ENCODE measurements around the gene NRTN.
"Not testable (repeated sequence)": the region's sequence is repeated elsewhere in the genome, so short reads cannot be mapped to it uniquely, and the experiment has no call there.

The NRTN gene

DNA sequence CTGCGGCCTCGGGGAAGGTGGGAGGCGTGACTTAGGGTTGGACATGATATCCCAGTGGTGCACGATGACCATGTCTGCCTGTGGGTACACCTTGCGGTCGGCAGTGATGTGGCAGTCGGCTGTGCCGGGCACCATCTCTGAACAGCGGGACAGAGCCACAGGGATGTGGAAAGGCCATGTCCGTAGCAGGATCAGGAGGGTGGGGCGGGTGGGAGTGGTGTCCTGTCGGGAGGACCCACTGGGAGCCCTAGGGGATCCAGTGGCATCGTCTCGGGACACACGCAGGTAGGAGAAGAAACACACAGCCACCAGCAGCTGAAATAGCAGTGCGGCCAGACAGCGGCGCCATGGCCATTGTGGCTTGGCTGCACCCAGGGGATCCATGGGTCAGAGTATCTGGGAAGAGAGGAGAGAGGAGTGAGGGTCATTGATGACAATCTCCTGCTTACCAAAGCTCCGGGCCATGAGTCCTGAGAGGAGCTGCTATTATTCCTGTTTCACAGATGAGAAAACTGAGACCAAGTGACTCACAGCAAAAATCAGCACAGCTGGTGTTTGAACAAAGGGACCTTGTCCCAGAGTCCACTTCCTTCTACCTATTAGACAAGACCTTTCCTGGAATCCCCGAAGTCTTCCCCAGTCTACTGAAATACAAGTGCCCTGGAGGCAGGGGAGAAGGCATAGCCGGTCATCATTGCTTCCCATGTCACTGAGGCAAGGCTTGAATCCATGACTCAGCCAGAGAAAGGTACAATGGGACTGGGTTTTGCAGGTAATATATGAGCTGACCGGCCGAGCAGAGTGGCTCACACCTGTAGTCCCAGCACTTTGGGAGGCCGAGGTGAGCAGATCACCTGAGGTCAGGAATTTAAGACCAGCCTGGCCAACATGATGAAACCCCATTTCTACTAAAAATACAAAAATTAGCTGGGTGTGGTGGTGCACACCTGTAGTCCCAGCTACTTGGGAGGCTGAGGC is 39.9 kb downstream of the NRTN start:
- H3K9ac ChIP-seq (ENCODE audit: low read depth, low read length) = no peak overlapping the region
- no peak overlapping the region for H3K4me2 ChIP-seq (ENCODE audit: low read length)
- no peak overlapping the region for H3K4me3 ChIP-seq (ENCODE audit: low read length)
- peaks cover 10% of the 10 kb centered on the region for H3K27me3 ChIP-seq (ENCODE audit: control insufficient read depth, insufficient read depth, low read length)
- no peaks in the 10 kb centered on the region for H3K36me3 ChIP-seq (ENCODE audit: insufficient read depth, low read length)
- H3K9me3 ChIP-seq (replicated peaks; ENCODE audit: low read length) = no peaks in the 10 kb centered on the region
- H3K4me1 ChIP-seq (ENCODE audit: control insufficient read depth, insufficient read depth, low read length) = no peaks in the 10 kb centered on the region

DNA sequence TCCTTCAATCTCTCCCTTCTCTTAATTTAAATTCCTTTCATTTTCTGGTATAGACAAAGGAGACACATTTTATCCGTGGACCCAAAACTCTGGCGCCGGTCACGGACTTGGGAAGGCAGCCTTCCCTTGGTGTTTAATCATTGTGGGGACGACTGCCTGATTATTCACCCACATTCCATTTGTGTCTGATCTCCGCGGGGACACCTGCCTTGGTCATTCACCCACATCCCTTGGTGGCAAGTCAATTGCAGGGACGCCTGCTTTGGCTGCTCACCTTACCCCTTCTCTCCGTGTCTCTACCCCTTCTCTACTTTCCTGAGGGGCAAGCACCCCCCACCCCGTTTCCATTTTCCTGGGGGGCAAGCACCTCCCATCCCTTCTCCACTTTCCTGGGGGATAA is 43.0 kb downstream of the NRTN start:
- H3K9me3 ChIP-seq (replicated peaks; ENCODE audit: low read length); H3K9ac ChIP-seq (ENCODE audit: low read depth, low read length); H3K4me3 ChIP-seq (ENCODE audit: low read length); H3K4me1 ChIP-seq (ENCODE audit: control insufficient read depth, insufficient read depth, low read length); H3K36me3 ChIP-seq (ENCODE audit: insufficient read depth, low read length); H3K4me2 ChIP-seq (ENCODE audit: low read length): not testable (repeated sequence)
- peaks cover 19% of the 10 kb centered on the region for H3K27me3 ChIP-seq (ENCODE audit: control insufficient read depth, insufficient read depth, low read length)

DNA sequence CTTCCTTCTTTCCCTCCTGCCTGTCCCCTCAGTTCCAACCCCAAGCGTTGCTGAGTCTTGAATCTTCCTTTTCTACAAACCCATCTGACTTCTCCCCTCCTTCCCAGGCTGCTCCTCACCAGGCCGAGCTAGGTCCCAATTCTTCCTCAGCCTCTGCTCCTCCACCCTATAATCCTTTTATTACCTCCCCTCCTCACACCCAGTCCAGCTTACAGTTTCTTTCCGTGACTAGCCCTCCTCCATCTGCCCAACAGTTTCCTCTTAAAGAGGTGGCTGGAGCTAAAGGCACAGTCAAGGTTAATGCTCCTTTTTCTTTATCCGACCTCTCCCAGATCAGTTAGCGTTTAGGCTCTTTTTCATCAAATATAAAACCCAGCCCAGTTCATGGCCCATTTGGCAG is 43.8 kb downstream of the NRTN start:
- H3K9ac ChIP-seq (ENCODE audit: low read depth, low read length); H3K36me3 ChIP-seq (ENCODE audit: insufficient read depth, low read length); H3K4me2 ChIP-seq (ENCODE audit: low read length); H3K4me1 ChIP-seq (ENCODE audit: control insufficient read depth, insufficient read depth, low read length); H3K4me3 ChIP-seq (ENCODE audit: low read length); H3K9me3 ChIP-seq (replicated peaks; ENCODE audit: low read length): not testable (repeated sequence)
- peaks cover 20% of the 10 kb centered on the region for H3K27me3 ChIP-seq (ENCODE audit: control insufficient read depth, insufficient read depth, low read length)

DNA sequence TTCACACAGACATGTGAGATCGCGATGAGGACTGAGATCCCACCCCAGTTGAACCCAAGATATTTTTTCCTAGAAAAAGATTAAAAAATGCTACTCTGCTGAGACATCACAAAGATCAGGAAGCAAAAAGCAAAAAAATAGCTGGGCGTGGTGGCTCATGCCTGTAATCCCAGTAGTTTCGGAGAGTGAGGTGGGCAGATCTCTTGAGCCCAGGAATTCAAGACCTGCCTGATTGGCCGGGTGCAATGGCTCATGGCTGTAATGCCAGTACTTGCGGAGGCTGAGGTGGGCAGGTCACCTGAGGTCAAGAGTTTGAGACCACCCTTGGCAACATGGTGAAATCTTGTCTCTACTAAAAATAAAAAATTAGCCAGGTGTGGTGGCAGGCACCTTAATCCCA is 45.3 kb downstream of the NRTN start:
- no peak overlapping the region for H3K4me3 ChIP-seq (ENCODE audit: low read length)
- H3K4me1 ChIP-seq (ENCODE audit: control insufficient read depth, insufficient read depth, low read length) = peaks cover 7% of the 10 kb centered on the region

DNA sequence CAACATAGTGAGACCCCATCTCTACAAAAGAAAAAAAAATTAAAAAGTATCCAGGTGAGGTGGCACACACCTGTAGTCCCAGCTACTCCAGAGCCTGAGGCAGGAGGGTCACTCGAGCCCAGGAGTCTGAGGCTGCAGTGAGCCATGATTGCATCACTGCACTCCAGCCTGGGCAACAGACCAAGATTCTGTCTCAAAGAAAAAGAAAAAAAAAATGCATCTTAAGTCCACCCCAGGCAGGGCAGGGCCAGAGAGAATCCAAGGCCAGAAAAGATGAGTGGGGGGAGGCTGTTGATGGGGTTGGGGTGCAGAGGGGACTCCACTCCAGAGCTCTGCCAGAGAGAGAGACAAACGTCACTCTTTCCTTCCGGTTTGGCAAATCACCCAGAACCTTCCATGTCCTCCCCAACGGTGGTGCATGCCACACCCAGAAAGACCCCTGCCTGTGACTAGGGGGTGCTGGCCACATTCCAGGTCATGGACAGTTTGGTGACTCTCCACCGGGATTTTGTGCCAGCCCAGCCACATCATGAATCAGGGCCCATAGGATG is 46.0 kb downstream of the NRTN start:
- Histone ChIP-seq H3K4me2 (ENCODE audit: low read length) (no peak overlapping the region), H3K36me3 (ENCODE audit: insufficient read depth, low read length) (no peaks in the 10 kb centered on the region), H3K27me3 (ENCODE audit: control insufficient read depth, insufficient read depth, low read length) (peaks cover 39% of the 10 kb centered on the region), H3K9ac (ENCODE audit: low read depth, low read length) (no peak overlapping the region), H3K9me3 (replicated peaks; ENCODE audit: low read length) (no peaks in the 10 kb centered on the region), H3K4me3 (ENCODE audit: low read length) (no peak overlapping the region), H3K4me1 (ENCODE audit: control insufficient read depth, insufficient read depth, low read length) (peaks cover 7% of the 10 kb centered on the region)

More for the DNA sequence above, 45.3 kb downstream of the NRTN start:
- Histone ChIP-seq H3K9me3 (replicated peaks; ENCODE audit: low read length) (no peaks in the 10 kb centered on the region), H3K36me3 (ENCODE audit: insufficient read depth, low read length) (no peaks in the 10 kb centered on the region), H3K9ac (ENCODE audit: low read depth, low read length) (no peak overlapping the region), H3K4me2 (ENCODE audit: low read length) (no peak overlapping the region), H3K27me3 (ENCODE audit: control insufficient read depth, insufficient read depth, low read length) (peaks cover 33% of the 10 kb centered on the region)

DNA sequence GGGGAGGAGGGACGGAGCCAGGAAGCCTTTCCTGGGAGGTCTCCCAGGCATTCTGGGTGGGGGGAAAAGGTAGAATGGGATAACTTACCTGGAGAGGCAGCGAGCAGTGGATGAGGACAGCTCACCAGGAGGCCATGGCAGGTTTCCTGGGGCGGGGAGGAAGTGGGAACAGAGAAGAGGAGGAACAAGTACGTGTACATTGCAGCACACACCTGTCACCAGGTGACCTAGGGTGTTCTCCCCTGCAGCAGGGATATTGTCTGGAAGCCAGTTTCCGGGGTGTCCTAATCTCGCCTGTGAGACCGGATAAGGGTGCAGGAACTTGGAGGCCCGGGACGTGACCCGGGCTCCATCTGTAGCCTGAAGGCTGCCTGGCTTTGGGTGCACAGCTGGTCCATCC is 46.4 kb downstream of the NRTN start, which contains the start of gene FUT3:
FUT3 (minus strand) TSS at position 148 of the 400 bp plus-strand sequence.
- Histone ChIP-seq H3K4me1 (ENCODE audit: control insufficient read depth, insufficient read depth, low read length) (peaks cover 7% of the 10 kb centered on the region), H3K4me3 (ENCODE audit: low read length) (no peak within 1 kb of the TSS), H3K27me3 (ENCODE audit: control insufficient read depth, insufficient read depth, low read length) (peaks cover 44% of the 10 kb centered on the region), H3K4me2 (ENCODE audit: low read length) (no peak within 1 kb of the TSS), H3K9ac (ENCODE audit: low read depth, low read length) (no peak within 1 kb of the TSS), H3K36me3 (ENCODE audit: insufficient read depth, low read length) (no peaks in the 10 kb centered on the region), H3K9me3 (replicated peaks; ENCODE audit: low read length) (no peaks in the 10 kb centered on the region)

DNA sequence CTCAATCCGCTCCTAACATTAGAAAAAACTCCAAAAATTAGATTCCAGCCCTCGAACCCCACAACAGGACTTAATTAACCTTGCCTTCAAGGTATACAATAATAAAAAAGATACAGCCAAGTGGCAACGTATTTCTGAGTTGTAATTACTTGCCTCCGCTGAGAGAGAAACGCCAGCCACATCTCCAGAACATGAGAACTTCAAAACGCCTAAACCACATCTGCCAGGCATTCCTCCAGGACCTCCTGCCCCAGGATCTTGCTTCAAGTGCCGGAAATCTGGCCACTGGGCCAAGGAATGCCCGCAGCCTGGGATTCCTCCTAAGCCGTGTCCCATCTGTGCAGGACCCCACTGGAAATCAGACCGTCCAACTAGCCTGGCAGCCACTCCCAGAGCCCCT is 49.3 kb downstream of the NRTN start:
- H3K4me3 ChIP-seq (ENCODE audit: low read length); H3K4me1 ChIP-seq (ENCODE audit: control insufficient read depth, insufficient read depth, low read length); H3K9me3 ChIP-seq (replicated peaks; ENCODE audit: low read length); H3K36me3 ChIP-seq (ENCODE audit: insufficient read depth, low read length); H3K9ac ChIP-seq (ENCODE audit: low read depth, low read length); H3K4me2 ChIP-seq (ENCODE audit: low read length): not testable (repeated sequence)
- peaks cover 56% of the 10 kb centered on the region for H3K27me3 ChIP-seq (ENCODE audit: control insufficient read depth, insufficient read depth, low read length)

DNA sequence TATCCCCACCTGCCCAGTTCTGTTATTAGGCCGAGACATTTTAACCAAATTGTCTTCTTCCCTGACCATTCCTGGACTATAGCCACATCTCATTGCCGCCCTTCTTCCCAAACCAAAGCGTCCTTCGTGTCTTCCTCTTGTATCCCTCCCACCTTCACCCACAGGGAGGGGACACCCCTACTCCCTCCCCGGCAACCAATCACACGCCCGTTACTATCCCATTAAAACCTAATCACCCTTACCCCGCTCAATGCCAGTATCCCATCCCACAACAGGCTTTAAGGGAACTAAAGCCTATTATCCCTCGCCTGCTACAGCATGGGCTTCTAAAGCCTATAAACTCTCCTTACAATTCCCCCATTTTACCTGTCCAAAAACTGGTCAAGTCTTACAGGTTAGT is 50.3 kb downstream of the NRTN start:
- H3K27me3 ChIP-seq (ENCODE audit: control insufficient read depth, insufficient read depth, low read length) = peaks cover 59% of the 10 kb centered on the region

DNA sequence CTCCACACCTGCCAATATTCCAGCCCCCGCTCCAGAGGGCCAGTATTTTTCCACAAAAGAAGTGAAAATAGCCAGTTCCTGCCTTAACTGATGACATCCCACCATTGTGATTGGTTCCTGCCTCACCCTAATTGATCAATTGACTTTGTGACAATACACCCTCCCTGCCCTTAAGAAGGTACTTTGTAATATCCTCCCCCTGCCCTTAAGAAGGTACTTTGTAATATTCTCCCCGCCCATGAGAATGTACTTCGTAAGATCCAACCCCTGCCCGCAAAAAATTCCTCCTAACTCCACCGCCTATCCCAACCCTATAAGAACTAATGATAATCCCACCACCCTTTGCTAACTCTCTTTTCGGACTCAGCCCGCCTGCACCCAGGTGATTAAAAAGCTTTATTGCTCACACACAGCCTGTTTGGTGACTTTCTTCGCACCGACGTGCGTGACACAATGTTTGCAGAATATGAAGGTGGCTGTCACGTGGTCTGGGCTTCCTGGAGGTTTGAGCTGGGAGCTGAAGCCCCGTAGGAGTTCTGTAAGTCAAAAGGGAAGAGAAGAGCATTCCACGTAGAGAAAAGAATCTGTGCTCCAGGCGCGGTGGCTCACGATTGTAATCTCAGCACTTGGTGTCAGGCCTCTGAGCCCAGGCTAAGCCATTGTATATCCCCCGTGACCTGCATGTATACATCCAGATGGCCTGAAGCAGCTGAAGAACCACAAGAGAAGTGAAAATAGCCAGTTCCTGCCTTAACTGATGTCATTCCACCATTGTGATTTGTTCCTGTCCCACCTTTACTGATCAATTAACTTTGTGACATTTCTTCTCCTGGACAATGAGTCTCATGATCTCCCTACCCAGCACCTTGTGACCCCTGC is 52.6 kb downstream of the NRTN start:
- Histone ChIP-seq H3K36me3 (ENCODE audit: insufficient read depth, low read length) (no peaks in the 10 kb centered on the region), H3K4me1 (ENCODE audit: control insufficient read depth, insufficient read depth, low read length) (no peaks in the 10 kb centered on the region), H3K4me3 (ENCODE audit: low read length) (no peak overlapping the region), H3K27me3 (ENCODE audit: control insufficient read depth, insufficient read depth, low read length) (peaks cover 56% of the 10 kb centered on the region), H3K9ac (ENCODE audit: low read depth, low read length) (no peak overlapping the region), H3K9me3 (replicated peaks; ENCODE audit: low read length) (no peaks in the 10 kb centered on the region), H3K4me2 (ENCODE audit: low read length) (no peak overlapping the region)

More for the DNA sequence above, 50.3 kb downstream of the NRTN start:
- not testable (repeated sequence) for H3K9ac ChIP-seq (ENCODE audit: low read depth, low read length); H3K36me3 ChIP-seq (ENCODE audit: insufficient read depth, low read length); H3K4me2 ChIP-seq (ENCODE audit: low read length); H3K4me1 ChIP-seq (ENCODE audit: control insufficient read depth, insufficient read depth, low read length); H3K9me3 ChIP-seq (replicated peaks; ENCODE audit: low read length); H3K4me3 ChIP-seq (ENCODE audit: low read length)

DNA sequence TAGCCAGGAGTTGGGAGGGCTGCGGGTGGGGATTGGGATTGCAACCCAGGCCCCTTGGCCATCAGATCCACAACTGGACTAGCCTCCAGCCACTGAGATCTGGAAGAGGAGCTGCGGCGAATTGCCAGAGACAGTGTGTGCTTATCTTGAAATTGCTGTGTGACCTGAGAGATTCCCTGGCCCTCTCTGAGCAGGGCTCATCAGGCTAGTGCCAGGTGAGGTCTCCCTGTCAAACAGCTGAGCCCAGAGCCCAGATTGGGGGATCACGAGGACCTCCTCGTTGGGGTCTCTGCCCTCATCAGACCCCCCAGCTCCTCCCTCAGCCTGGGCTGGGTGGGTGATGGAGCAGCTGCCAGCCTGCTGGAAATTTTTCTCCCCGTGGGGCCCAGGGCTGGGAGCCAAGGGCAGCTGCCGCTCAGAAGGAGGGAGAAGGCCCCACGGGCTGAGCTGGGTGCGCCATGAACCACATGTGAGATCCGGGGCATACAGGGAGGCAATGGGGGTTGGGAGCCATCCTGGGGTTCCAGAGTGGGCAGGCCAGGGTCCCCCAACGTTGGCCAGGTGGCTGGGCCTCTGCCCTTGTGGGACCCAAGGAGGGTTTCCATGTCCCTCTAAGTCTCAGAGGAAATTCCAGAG is 58.3 kb downstream of the NRTN start:
- H3K27me3 ChIP-seq (ENCODE audit: control insufficient read depth, insufficient read depth, low read length) = peaks cover 31% of the 10 kb centered on the region
- H3K4me3 ChIP-seq (ENCODE audit: low read length) = no peak overlapping the region
- H3K4me1 ChIP-seq (ENCODE audit: control insufficient read depth, insufficient read depth, low read length) = no peaks in the 10 kb centered on the region
- H3K36me3 ChIP-seq (ENCODE audit: insufficient read depth, low read length) = no peaks in the 10 kb centered on the region
- H3K9ac ChIP-seq (ENCODE audit: low read depth, low read length) = no peak overlapping the region
- H3K4me2 ChIP-seq (ENCODE audit: low read length) = no peak overlapping the region
- no peaks in the 10 kb centered on the region for H3K9me3 ChIP-seq (replicated peaks; ENCODE audit: low read length)
